Tibial nerve (tissue), 4 donors: Measurements from ENCODE around the gene TRAF5. TPM values are rescaled to one million over a fixed set of nuclear protein-coding genes. Genes with fewer than 3 reads are reported as not detected.

Experiments used
- DNase-seq, 2 donors: peaks; one replicate each; pipeline ENCODE4 v3.0.0-alpha.2; 2019; ENCODE audit warnings: low spot score in 2 of 2
- H3K27ac ChIP-seq, 4 donors: fragments of 200-600 bp; sonication (generic) in 3 of 4; one replicate each; pipeline ENCODE4 v1.5.1; 2017 to 2019; ENCODE audit warnings: mild to moderate bottlenecking in 1 of 4
- H3K27me3 ChIP-seq, 2 donors: fragments of 200-600 bp; sonication (generic) in 1 of 2; one replicate each; pipeline versions ENCODE4 v1.5.1 to v1.6.0; 2017 to 2019
- H3K36me3 ChIP-seq, 3 donors: fragments of 200-600 bp; sonication (generic); one replicate each; pipeline ENCODE4 v1.5.1; 2018 to 2019
- H3K4me1 ChIP-seq, 4 donors: fragments of 200-600 bp; sonication (generic) in 3 of 4; one replicate each; pipeline ENCODE4 v1.5.1; 2017 to 2019
- H3K4me3 ChIP-seq, 4 donors: fragments of 200-600 bp; sonication (generic) in 3 of 4; one replicate each; pipeline ENCODE4 v1.5.1; 2017 to 2019; ENCODE audit warnings: mild to moderate bottlenecking in 1 of 4, moderate library complexity in 1 of 4
- H3K9me3 ChIP-seq, 4 donors: fragments of 200-600 bp; sonication (generic) in 3 of 4; one replicate each; pipeline ENCODE4 v1.5.1; 2017 to 2019
- CTCF ChIP-seq, 5 experiments: fragments of 200-600 bp in 3 of 5; fragments of 450-650 bp in 2 of 5; sonication (generic) in 3 of 5; IDR thresholded peaks; one replicate each; pipeline ENCODE4 v1.5.1; 2016 to 2019; ENCODE audit warnings: antibody characterized with exemption in 5 of 5, mild to moderate bottlenecking in 3 of 5, moderate library complexity in 2 of 5
- EP300 ChIP-seq, 2 donors: sonication (generic); formaldehyde crosslinking; IDR thresholded peaks; one replicate each; pipeline ENCODE4 v1.6.1; 2017; ENCODE audit warnings: antibody characterized with exemption in 2 of 2, mild to moderate bottlenecking in 1 of 2
- POLR2A ChIP-seq, 2 donors: fragments of 450-650 bp; IDR thresholded peaks; one replicate each; pipeline ENCODE4 v1.6.1; 2017; ENCODE audit warnings: antibody characterized with exemption in 2 of 2, mild to moderate bottlenecking in 2 of 2, moderate library complexity in 2 of 2
- WGBS, 2 donors: methylation state at CpG; one replicate each; pipeline ENCODE4 v1.1.5; 2018; 5-methylcytosine and 5-hydroxymethylcytosine counted together
- total RNA-seq, 4 donors: library from RNA; depleted of rRNA; stranded (reverse); fragments of >200 nt; gene quantifications; one replicate each; pipeline ENCODE4 v1.1.0, GENCODE V29; 2016

Gene TRAF5
- total RNA-seq, 4 donors from 2014 or later = 12.0 to 18.6 (median 15.6) TPM

GRCh38 chr1:211336161-211336560, 9.5 kb downstream of the TRAF5 start:
- 87 to 88% methylated on average over 3 of the region's 3 CpGs for WGBS, 2 donors
- Histone ChIP-seq H3K4me1 (peaks cover 0 to 76% (median 17%) of the 10 kb centered on the region in 4 donors), H3K27me3 (no peaks in the 10 kb centered on the region), H3K9me3 (no peaks in the 10 kb centered on the region), H3K36me3 (no peaks in the 10 kb centered on the region), H3K4me3 (no peak overlapping the region), H3K27ac (peak overlapping the region in 1 of 4 donors; percentile 42)
- DNase-seq = no peak
- TF ChIP-seq POLR2A (IDR thresholded peaks at IDR 0.05) (no peak), EP300 (IDR thresholded peaks at IDR 0.05) (no peak), CTCF (IDR thresholded peaks at IDR 0.05) (no peak)

GRCh38 chr1:211336775-211337174, 10.1 kb downstream of the TRAF5 start:
- TF ChIP-seq EP300 (IDR thresholded peaks at IDR 0.05) (no peak), POLR2A (IDR thresholded peaks at IDR 0.05) (no peak), CTCF (IDR thresholded peaks at IDR 0.05) (no peak)
- no peaks in the 10 kb centered on the region for H3K9me3 ChIP-seq
- H3K27me3 ChIP-seq = no peaks in the 10 kb centered on the region
- no peaks in the 10 kb centered on the region for H3K36me3 ChIP-seq
- peaks cover 0 to 78% (median 15%) of the 10 kb centered on the region in 4 donors for H3K4me1 ChIP-seq
- peak overlapping the region in 1 of 4 donors; percentile 42 for H3K27ac ChIP-seq
- H3K4me3 ChIP-seq = no peak overlapping the region
- no peak for DNase-seq
- 93 to 95% methylated on average over 15 of the region's 15 CpGs for WGBS, 2 donors

GRCh38 chr1:211337430-211338223, 11.0 kb downstream of the TRAF5 start:
- H3K4me1 ChIP-seq = peaks cover 0 to 70% (median 7%) of the 10 kb centered on the region in 4 donors
- H3K27me3 ChIP-seq = no peaks in the 10 kb centered on the region
- H3K9me3 ChIP-seq = no peaks in the 10 kb centered on the region
- DNase-seq = no peak
- 76 to 78% methylated on average over 7 of the region's 7 CpGs for WGBS, 2 donors
- TF ChIP-seq POLR2A (IDR thresholded peaks at IDR 0.05) = no peak
- no peak for TF ChIP-seq CTCF (IDR thresholded peaks at IDR 0.05)
- TF ChIP-seq EP300 (IDR thresholded peaks at IDR 0.05) = no peak
- no peaks in the 10 kb centered on the region for H3K36me3 ChIP-seq
- H3K27ac ChIP-seq = no peak overlapping the region
- H3K4me3 ChIP-seq = no peak overlapping the region

- Histone ChIP-seq H3K9me3 (no peaks in the 10 kb centered on the region), H3K36me3 (no peaks in the 10 kb centered on the region), H3K27me3 (no peaks in the 10 kb centered on the region), H3K4me1 (peaks cover 0 to 64% (median 4%) of the 10 kb centered on the region in 4 donors), H3K27ac (no peak overlapping the region), H3K4me3 (no peak overlapping the region)
- no peak for TF ChIP-seq EP300 (IDR thresholded peaks at IDR 0.05)
- TF ChIP-seq POLR2A (IDR thresholded peaks at IDR 0.05) = no peak
- no peak for DNase-seq
- 92 to 95% methylated on average over 4 of the region's 4 CpGs for WGBS, 2 donors
These were observed 11.6 kb downstream of the TRAF5 start for GRCh38 chr1:211338224-211338620.

- H3K4me3 ChIP-seq = no peak overlapping the region
- no peaks in the 10 kb centered on the region for H3K36me3 ChIP-seq
- no peak overlapping the region for H3K27ac ChIP-seq
- DNase-seq = no peak
- TF ChIP-seq EP300 (IDR thresholded peaks at IDR 0.05) (no peak), CTCF (IDR thresholded peaks at IDR 0.05) (no peak), POLR2A (IDR thresholded peaks at IDR 0.05) (no peak)
- H3K27me3 ChIP-seq = no peaks in the 10 kb centered on the region
- 74 to 79% methylated on average over 6 of the region's 6 CpGs for WGBS, 2 donors
- H3K9me3 ChIP-seq = no peaks in the 10 kb centered on the region
- peaks cover 0 to 53% (median 4%) of the 10 kb centered on the region in 4 donors for H3K4me1 ChIP-seq
These were observed 13.0 kb downstream of the TRAF5 start for GRCh38 chr1:211339631-211340041.
